SU-DHL-6 (cell line): Measurements from ENCODE around the gene ZWILCH.

Source experiments
- H2AFZ ChIP-seq: fragments of 200-600 bp; sonication (generic); 2 replicates; pipeline ENCODE4 v1.6.1; 2014; ENCODE audit warnings: low read depth, mild to moderate bottlenecking, moderate library complexity, mixed read lengths, antibody characterized with exemption, low read length; ENCODE audit not compliant: severe bottlenecking
- H3F3A ChIP-seq: fragments of 200-600 bp; shearing (Covaris generic); 2 replicates; pipeline ENCODE4 v1.6.0; 2016; ENCODE audit warnings: antibody characterized with exemption, mild to moderate bottlenecking; ENCODE audit not compliant: insufficient read depth
- H3K27ac ChIP-seq: fragments of 200-600 bp; sonication (generic); 2 replicates; pipeline ENCODE4 v1.5.1; 2016; ENCODE audit warnings: low read depth, mild to moderate bottlenecking, low read length, moderate library complexity, mixed read lengths
- H3K27me3 ChIP-seq: fragments of 200-600 bp; sonication (generic), shearing (Covaris generic); 2 replicates; pipeline ENCODE4 v1.6.0; 2014; ENCODE audit warnings: mild to moderate bottlenecking, low read length
- H3K36me3 ChIP-seq: fragments of 200-600 bp; sonication (generic); 2 replicates; pipeline ENCODE4 v1.6.1; 2014; ENCODE audit warnings: mild to moderate bottlenecking, low read length, mixed read lengths
- H3K4me2 ChIP-seq: fragments of 300-600, 200-600 bp; shearing (Covaris generic), sonication (generic); 2 replicates; pipeline ENCODE4 v1.6.0; 2014; ENCODE audit warnings: low read length, low read depth, mild to moderate bottlenecking; ENCODE audit not compliant: poor library complexity, severe bottlenecking
- H3K4me3 ChIP-seq: fragments of 200-600 bp; sonication (generic); 2 replicates; pipeline ENCODE4 v1.5.1; 2014; ENCODE audit warnings: antibody characterized with exemption, low read length, mild to moderate bottlenecking, mixed read lengths; ENCODE audit not compliant: insufficient read depth, poor library complexity, severe bottlenecking
- H3K79me2 ChIP-seq: fragments of 200-600 bp; sonication (generic); 2 replicates; pipeline ENCODE4 v1.6.1; 2014; ENCODE audit warnings: mild to moderate bottlenecking, low read length, moderate library complexity; ENCODE audit not compliant: insufficient read depth
- H3K9ac ChIP-seq: fragments of 200-600 bp; sonication (generic); 2 replicates; pipeline ENCODE4 v1.7.0; 2014; ENCODE audit warnings: mild to moderate bottlenecking, low read length
- H3K9me2 ChIP-seq: fragments of 200-600 bp; sonication (generic); replicated peaks from 2 replicates; pipeline ENCODE4 v1.6.1; 2014; ENCODE audit warnings: low read length; ENCODE audit not compliant: insufficient read depth
- H3K9me3 ChIP-seq: fragments of 200-600 bp; sonication (generic); 2 replicates; pipeline ENCODE4 v1.6.1; 2014; ENCODE audit warnings: low read length, mixed read lengths; ENCODE audit not compliant: insufficient read depth
- H4K20me1 ChIP-seq: fragments of 200-600 bp; sonication (generic); 2 replicates; pipeline ENCODE4 v1.6.1; 2014; ENCODE audit warnings: low read depth, mild to moderate bottlenecking, antibody characterized with exemption, low read length, moderate library complexity, mixed read lengths
- EZH2phosphoT487 ChIP-seq: fragments of 200-600 bp; sonication (generic), shearing (Covaris generic); conservative IDR thresholded peaks from 2 replicates; pipeline ENCODE4 v1.6.1; 2018; ENCODE audit warnings: mild to moderate bottlenecking, antibody characterized with exemption, low read length, moderate library complexity, mixed read lengths
- TF ChIP-seq, protein P1 (sequence below): fragments of 200-600 bp; sonication (generic); IDR thresholded peaks from one replicate; pipeline ENCODE4 v1.5.1; 2017; ENCODE audit warnings: antibody characterized with exemption, mild to moderate bottlenecking, low read length, moderate library complexity; ENCODE audit not compliant: insufficient read depth, poor library complexity, severe bottlenecking

ZWILCH gene

DNA sequence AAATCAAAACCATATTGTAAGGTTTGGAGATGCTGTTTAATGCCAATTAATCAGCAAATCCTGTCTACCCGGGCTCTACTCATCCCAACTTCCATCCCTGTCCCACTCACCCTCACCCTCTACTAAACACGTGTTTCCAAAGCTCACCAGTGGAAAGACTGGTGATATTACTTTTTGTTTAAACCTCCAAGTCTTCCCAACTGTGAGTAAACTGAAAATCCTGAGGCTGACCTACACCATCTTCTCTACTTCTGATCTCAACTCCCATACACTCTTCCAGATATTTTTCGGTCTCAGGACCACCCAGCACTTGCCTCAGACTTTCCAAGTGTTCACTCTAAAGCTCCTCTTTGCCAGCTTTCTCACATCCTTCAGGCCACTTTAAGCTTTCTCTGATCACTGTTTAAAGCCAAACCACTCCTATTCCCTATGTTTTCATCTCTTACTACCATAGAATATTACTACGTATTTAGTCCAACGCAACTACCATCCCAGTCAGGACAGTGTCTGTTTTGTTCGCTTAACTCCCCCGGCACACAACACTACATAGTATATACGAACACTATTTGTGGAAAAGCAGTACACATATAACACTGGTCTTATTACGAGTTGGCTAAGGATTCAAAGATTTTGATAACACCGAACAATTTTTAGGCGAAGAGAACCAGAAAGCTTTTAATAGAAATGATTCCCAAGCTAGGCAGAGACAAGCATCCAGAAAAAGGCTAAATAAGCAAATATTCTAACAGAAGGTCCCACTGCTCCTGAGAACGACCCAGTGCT, 1.2 kb upstream of the ZWILCH start:
- H3K9ac ChIP-seq, result peak overlapping the region; percentile 94
- TF ChIP-seq EZH2phosphoT487, result no peak
- peak overlapping the region; percentile 98 for H3K4me2 ChIP-seq
- peaks cover 48% of the 10 kb centered on the region for H3K36me3 ChIP-seq
- no peak overlapping the region for H2AFZ ChIP-seq
- no peaks in the 10 kb centered on the region for H3K9me3 ChIP-seq
- H3F3A ChIP-seq, result peaks cover 61% of the 10 kb centered on the region
- peak overlapping the region; percentile 96 for H3K4me3 ChIP-seq
- H3K9me2 ChIP-seq, result no peaks in the 10 kb centered on the region
- H4K20me1 ChIP-seq, result peaks cover 23% of the 10 kb centered on the region
- no peaks in the 10 kb centered on the region for H3K27me3 ChIP-seq
- peaks cover 68% of the 10 kb centered on the region for H3K79me2 ChIP-seq
- H3K27ac ChIP-seq, result peak overlapping the region; percentile 88

DNA sequence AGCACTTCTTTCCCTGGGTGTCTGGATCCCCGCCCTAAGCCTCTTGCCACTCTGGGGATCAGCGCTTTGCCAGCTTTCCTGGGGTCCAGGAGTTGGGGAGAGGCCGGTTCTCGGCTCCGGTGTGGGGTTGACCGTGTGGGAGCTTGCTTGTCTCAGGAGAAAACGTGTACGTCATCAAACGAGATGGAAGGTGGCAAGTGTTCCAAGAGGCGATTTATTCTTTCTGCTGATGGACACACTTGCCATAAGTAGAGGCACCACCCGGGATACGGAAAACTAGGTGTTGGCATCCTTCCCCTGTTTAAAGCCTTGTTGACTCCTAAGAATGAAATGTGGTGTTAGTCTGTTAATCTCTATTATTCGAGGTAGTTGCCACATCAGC, 295 bp downstream of the ZWILCH start:
- H3K4me3 ChIP-seq, result peak overlapping the region; percentile 96
- H3K4me2 ChIP-seq, result peak overlapping the region; percentile 98
- peaks cover 23% of the 10 kb centered on the region for H4K20me1 ChIP-seq
- no peaks in the 10 kb centered on the region for H3K9me2 ChIP-seq
- peaks cover 46% of the 10 kb centered on the region for H3F3A ChIP-seq
- H2AFZ ChIP-seq, result peak overlapping the region; percentile 76
- peaks cover 68% of the 10 kb centered on the region for H3K79me2 ChIP-seq
- peaks cover 45% of the 10 kb centered on the region for H3K36me3 ChIP-seq
- no peaks in the 10 kb centered on the region for H3K9me3 ChIP-seq
- peak overlapping the region; percentile 94 for H3K9ac ChIP-seq
- peak overlapping the region; percentile 88 for H3K27ac ChIP-seq
- H3K27me3 ChIP-seq, result no peaks in the 10 kb centered on the region
- TF ChIP-seq, protein P1, sequence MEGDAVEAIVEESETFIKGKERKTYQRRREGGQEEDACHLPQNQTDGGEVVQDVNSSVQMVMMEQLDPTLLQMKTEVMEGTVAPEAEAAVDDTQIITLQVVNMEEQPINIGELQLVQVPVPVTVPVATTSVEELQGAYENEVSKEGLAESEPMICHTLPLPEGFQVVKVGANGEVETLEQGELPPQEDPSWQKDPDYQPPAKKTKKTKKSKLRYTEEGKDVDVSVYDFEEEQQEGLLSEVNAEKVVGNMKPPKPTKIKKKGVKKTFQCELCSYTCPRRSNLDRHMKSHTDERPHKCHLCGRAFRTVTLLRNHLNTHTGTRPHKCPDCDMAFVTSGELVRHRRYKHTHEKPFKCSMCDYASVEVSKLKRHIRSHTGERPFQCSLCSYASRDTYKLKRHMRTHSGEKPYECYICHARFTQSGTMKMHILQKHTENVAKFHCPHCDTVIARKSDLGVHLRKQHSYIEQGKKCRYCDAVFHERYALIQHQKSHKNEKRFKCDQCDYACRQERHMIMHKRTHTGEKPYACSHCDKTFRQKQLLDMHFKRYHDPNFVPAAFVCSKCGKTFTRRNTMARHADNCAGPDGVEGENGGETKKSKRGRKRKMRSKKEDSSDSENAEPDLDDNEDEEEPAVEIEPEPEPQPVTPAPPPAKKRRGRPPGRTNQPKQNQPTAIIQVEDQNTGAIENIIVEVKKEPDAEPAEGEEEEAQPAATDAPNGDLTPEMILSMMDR, result no peak
- TF ChIP-seq EZH2phosphoT487, result no peak

DNA sequence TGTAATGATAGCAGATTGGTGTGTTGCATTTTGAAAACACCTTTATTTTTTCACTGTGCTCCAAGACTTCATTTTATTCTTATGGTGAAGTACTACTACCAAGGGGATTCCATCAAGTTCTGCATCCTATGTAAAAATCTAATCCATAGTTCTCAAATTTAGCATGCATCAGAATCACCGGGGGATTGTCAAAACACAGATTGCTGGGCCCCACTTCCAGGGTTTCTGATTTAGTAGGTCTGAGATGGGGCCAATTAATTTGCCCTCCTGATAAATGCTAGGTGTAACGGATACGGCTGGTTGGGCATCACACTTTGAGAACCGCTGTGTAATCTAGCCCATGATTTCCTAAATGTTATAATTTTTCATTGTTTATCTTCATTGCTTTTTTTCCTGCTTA, 692 bp downstream of the ZWILCH start:
- Histone ChIP-seq H3K27me3 (no peaks in the 10 kb centered on the region), H3K9ac (peak overlapping the region; percentile 94), H3F3A (peaks cover 43% of the 10 kb centered on the region), H3K9me3 (no peaks in the 10 kb centered on the region), H4K20me1 (peaks cover 23% of the 10 kb centered on the region), H3K27ac (peak overlapping the region; percentile 88), H3K79me2 (peaks cover 68% of the 10 kb centered on the region), H3K4me3 (peak overlapping the region; percentile 96), H2AFZ (no peak overlapping the region), H3K9me2 (no peaks in the 10 kb centered on the region), H3K4me2 (peak overlapping the region; percentile 98), H3K36me3 (peaks cover 44% of the 10 kb centered on the region)
- TF ChIP-seq, protein P1, result no peak
- TF ChIP-seq EZH2phosphoT487, result no peak

DNA sequence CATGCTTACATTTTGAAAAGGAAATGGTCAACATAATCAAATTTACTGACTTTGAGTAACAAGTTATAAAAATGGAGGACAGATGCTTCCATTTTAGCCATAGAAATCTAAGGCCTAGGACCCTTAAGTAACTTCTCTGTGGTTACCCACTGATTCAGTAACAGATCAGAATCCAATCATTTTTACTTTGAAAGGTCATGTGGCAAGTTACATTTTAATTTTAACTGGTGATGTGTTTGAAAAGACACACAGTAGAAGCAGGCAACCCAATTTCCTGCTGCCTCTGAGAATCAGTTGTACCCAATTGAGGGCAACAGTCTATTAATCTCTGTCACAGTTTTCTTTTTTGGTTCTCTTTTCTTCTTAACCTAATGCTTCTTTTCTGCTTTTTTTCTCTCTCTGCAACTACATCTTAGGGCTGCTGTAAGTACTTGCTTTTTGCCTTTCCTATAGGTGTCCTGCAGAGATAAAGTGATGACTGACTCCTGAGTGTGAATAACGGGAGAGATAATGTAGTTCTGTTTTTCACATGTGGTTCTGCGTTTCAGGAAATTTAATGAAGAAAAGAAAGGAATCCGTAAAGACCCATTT, 3.3 kb downstream of the ZWILCH start:
- Histone ChIP-seq H3K9ac (no peak overlapping the region), H3K9me2 (no peaks in the 10 kb centered on the region), H3K36me3 (peaks cover 20% of the 10 kb centered on the region), H3F3A (peaks cover 17% of the 10 kb centered on the region), H3K4me2 (no peak overlapping the region), H3K27me3 (no peaks in the 10 kb centered on the region), H4K20me1 (peaks cover 3% of the 10 kb centered on the region; the same call in 1 of the 2 replicates), H3K4me3 (no peak overlapping the region), H3K27ac (no peak overlapping the region), H3K9me3 (no peaks in the 10 kb centered on the region), H2AFZ (no peak overlapping the region), H3K79me2 (peaks cover 48% of the 10 kb centered on the region)
- TF ChIP-seq EZH2phosphoT487, result no peak
- TF ChIP-seq, protein P1, result no peak
